Endodermal cell (in vitro differentiated cells): Measurements from ENCODE around the gene ARHGDIA. TPM values are rescaled to one million over a fixed set of nuclear protein-coding genes. Genes with fewer than 3 reads are reported as not detected.

Experiments
- DNase-seq: peaks from one replicate; pipeline ENCODE4 v3.0.0-alpha.2; 2017
- H3K27ac ChIP-seq: 2 replicates; pipeline ENCODE4 v1.5.1; 2013; ENCODE audit warnings: mild to moderate bottlenecking, low read depth, low read length, moderate library complexity
- H3K27me3 ChIP-seq: 2 replicates; pipeline ENCODE4 v1.6.1; 2013; ENCODE audit warnings: mild to moderate bottlenecking, low read length, moderate library complexity; ENCODE audit not compliant: insufficient read depth, control insufficient read depth, poor library complexity, severe bottlenecking
- H3K36me3 ChIP-seq: 2 replicates; pipeline ENCODE4 v1.7.0; 2013; ENCODE audit warnings: mild to moderate bottlenecking, low read length, moderate library complexity; ENCODE audit not compliant: control insufficient read depth, insufficient read depth
- H3K4me1 ChIP-seq: one replicate; pipeline ENCODE4 v1.7.0; 2013; ENCODE audit warnings: low read length; ENCODE audit not compliant: control insufficient read depth, insufficient read depth
- H3K4me3 ChIP-seq: 2 replicates; pipeline ENCODE4 v1.5.1; 2013; ENCODE audit warnings: mild to moderate bottlenecking, low read length, moderate library complexity
- H3K9ac ChIP-seq: 2 replicates; pipeline ENCODE4 v1.6.1; 2013; ENCODE audit warnings: mild to moderate bottlenecking, low read length, moderate library complexity; ENCODE audit not compliant: poor library complexity, severe bottlenecking; ENCODE audit errors: extremely low read depth
- H3K9me3 ChIP-seq: 2 replicates; pipeline ENCODE4 v1.6.1; 2013; ENCODE audit warnings: mild to moderate bottlenecking, low read length, moderate library complexity; ENCODE audit not compliant: control insufficient read depth
- H3K27ac Mint-ChIP-seq: 2 replicates; pipeline ENCODE4 v1.8.0; 2020; ENCODE audit warnings: mixed read lengths
- H3K27me3 Mint-ChIP-seq: 2 replicates; pipeline ENCODE4 v1.8.0; 2021; ENCODE audit warnings: mild to moderate bottlenecking, mixed read lengths; ENCODE audit not compliant: insufficient read depth
- H3K36me3 Mint-ChIP-seq: 2 replicates; pipeline ENCODE4 v1.8.0; 2020; ENCODE audit warnings: low read depth, mixed read lengths
- H3K4me1 Mint-ChIP-seq: 2 replicates; pipeline ENCODE4 v1.8.0; 2020; ENCODE audit warnings: mixed read lengths
- H3K4me3 Mint-ChIP-seq: 2 replicates; pipeline ENCODE4 v1.8.0; 2020; ENCODE audit warnings: mild to moderate bottlenecking, moderate library complexity, mixed read lengths
- H3K9me3 Mint-ChIP-seq: 2 replicates; pipeline ENCODE4 v1.8.0; 2020; ENCODE audit warnings: mild to moderate bottlenecking, mixed read lengths
- CTCF ChIP-seq: fragments of 200-600 bp; sonication (generic); conservative IDR thresholded peaks from 2 replicates; pipeline ENCODE4 v1.5.0; 2021; ENCODE audit warnings: antibody characterized with exemption, mild to moderate bottlenecking
- WGBS, 2 experiments: methylation state at CpG; one replicate each; pipeline versions ENCODE4 v1.1.5 to v1.1.7; 2013; ENCODE audit warnings: missing lambda C conversion rate in 2 of 2, mixed read lengths in 1 of 2; ENCODE audit not compliant: insufficient coverage in 1 of 2, insufficient read length in 1 of 2; 5-methylcytosine and 5-hydroxymethylcytosine counted together
- total RNA-seq, 2 donors: library from RNA; stranded (reverse); fragmentation: NEBNext Ultra II Directional in 1 of 2; extraction: Animal tissue kit (Norgen Biotek cat#: 25700) in 1 of 2; gene quantifications; 2 replicates in 1 of 2; 3 replicates in 1 of 2; pipeline ENCODE4 v1.2.1, GENCODE V29; 2021

Gene ARHGDIA
- total RNA-seq, 2 donors from 2014 or later, result 240 to 254 TPM

GRCh38 chr17:81917565-81918332, 46.6 kb upstream of the ARHGDIA start, which contains the start of gene SIRT7:
TSS of gene SIRT7 (minus strand) at chr17:81918176. CDS start at chr17:81918131, 45 bp downstream.
- peak within 1 kb of the TSS; percentile 92 for H3K4me3 ChIP-seq
- peak within 1 kb of the TSS; percentile 48 for H3K9ac ChIP-seq
- no peak for TF ChIP-seq CTCF
- H3K4me3 Mint-ChIP-seq, result peak within 1 kb of the TSS; percentile 69
- peaks cover 52% of the 10 kb centered on the region for H3K36me3 Mint-ChIP-seq
- no peaks in the 10 kb centered on the region for H3K27me3 ChIP-seq
- H3K4me1 ChIP-seq, result peaks cover 2% of the 10 kb centered on the region
- H3K9me3 ChIP-seq, result no peaks in the 10 kb centered on the region
- peak; percentile 98 for DNase-seq
- H3K27ac Mint-ChIP-seq, result peak within 1 kb of the TSS; percentile 79
- 0 to 5% methylated on average over 20 to 94 of the region's 94 CpGs for WGBS, 2 experiments
- peaks cover 11% of the 10 kb centered on the region for H3K4me1 Mint-ChIP-seq
- H3K9me3 Mint-ChIP-seq, result no peaks in the 10 kb centered on the region
- H3K27ac ChIP-seq, result no peak within 1 kb of the TSS
- no peaks in the 10 kb centered on the region for H3K27me3 Mint-ChIP-seq
- H3K36me3 ChIP-seq, result peaks cover 56% of the 10 kb centered on the region

DNA sequence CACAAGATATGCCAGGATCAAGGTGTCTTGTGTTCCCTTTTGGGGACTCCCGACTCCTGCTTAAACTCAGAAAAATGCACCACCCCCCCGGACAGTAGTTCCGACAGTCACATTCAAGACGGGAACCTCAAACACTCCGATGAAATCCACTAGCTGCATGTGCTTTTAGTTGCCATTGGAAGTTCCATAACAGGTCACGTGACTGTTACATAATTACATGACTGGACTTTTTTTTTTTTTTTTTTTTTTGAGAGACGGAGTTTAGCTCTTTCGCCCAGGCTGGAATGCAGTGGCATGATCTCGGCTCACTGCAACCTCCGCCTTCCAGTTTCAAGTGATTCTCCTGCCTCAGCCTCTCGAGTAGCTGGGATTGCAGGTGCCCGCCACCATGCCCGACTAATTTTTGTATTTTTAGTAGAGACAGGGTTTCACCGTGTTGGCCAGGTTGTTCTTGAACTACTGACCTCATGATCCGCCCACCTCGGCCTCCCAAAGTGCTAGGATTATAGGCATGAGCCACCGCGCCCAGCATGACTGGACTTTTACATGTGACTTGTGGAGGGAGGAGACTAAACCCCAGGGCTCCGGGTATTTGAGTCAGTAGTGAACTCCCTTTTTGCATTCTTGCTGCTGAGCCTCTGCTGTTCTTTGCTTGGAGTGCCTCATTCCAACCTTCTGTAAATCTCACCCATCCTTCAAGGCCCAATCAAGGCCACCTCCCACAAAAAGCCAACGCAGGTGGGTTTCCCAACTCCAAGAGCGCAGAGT, 45.3 kb upstream of the ARHGDIA start:
- peaks cover 11% of the 10 kb centered on the region for H3K4me1 Mint-ChIP-seq
- no peak for TF ChIP-seq CTCF
- Histone ChIP-seq H3K27ac (no peak overlapping the region), H3K36me3 (peaks cover 63% of the 10 kb centered on the region), H3K27me3 (no peaks in the 10 kb centered on the region), H3K4me1 (peaks cover 2% of the 10 kb centered on the region), H3K9me3 (no peaks in the 10 kb centered on the region), H3K9ac (no peak overlapping the region), H3K4me3 (peak overlapping the region; percentile 92)
- peak overlapping the region; percentile 39 for H3K27ac Mint-ChIP-seq
- DNase-seq, result no peak
- H3K27me3 Mint-ChIP-seq, result no peaks in the 10 kb centered on the region
- peak overlapping the region; percentile 69 for H3K4me3 Mint-ChIP-seq
- WGBS, 2 experiments, result 85 to 86% methylated on average over 13 to 21 of the region's 21 CpGs
- H3K9me3 Mint-ChIP-seq, result no peaks in the 10 kb centered on the region
- peaks cover 45% of the 10 kb centered on the region for H3K36me3 Mint-ChIP-seq

DNA sequence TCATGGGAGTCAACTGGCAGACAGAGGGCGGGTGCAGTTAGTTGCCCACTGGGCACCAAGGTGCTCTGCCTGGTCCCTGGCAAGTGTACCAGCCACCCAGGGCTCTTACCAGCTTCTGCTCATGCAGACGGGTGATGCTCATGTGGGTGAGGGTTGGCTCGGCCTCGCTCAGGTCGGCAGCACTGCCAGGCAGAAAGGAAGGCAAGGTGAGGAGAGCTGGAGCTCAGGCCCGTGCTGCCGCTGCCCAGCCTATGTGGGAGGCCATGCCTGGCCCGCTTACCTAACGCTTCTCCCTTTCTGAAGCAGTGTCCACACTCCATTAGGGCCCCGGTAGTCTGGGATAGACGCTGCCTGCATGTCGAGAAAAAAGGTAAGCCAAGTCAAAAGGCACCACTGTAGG, 44.2 kb upstream of the ARHGDIA start:
- Mint-ChIP-seq H3K36me3 (peaks cover 38% of the 10 kb centered on the region), H3K4me3 (no peak overlapping the region), H3K4me1 (peaks cover 8% of the 10 kb centered on the region), H3K27me3 (no peaks in the 10 kb centered on the region), H3K9me3 (no peaks in the 10 kb centered on the region), H3K27ac (no peak overlapping the region)
- no peak for DNase-seq
- Histone ChIP-seq H3K36me3 (peaks cover 52% of the 10 kb centered on the region), H3K4me3 (no peak overlapping the region), H3K27ac (no peak overlapping the region), H3K27me3 (no peaks in the 10 kb centered on the region), H3K9ac (no peak overlapping the region), H3K9me3 (no peaks in the 10 kb centered on the region), H3K4me1 (peaks cover 2% of the 10 kb centered on the region)
- 93 to 100% methylated on average over 11 to 12 of the region's 12 CpGs for WGBS, 2 experiments
- no peak for TF ChIP-seq CTCF
